ENCODE measurements around the gene EIF4E1B.

DNA sequence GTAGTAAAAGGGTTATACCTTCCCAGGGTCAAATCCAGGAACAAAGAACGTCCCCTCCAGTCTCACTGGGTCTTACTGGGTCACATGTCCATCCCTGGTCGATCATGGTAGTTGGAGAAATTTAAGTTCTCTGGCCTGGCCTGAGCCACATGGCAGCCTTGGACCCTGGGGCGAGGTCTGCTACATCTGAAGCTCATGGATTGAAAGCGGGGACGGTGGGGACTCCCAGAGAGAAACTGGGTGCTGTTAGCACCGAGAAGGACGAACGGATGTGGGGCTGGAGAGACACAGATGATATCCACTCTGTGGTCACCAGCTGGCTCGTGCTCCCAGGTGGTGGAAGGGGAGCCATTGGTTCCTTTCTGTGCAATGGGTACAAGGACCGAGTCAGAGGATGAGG, 63.7 kb downstream of the EIF4E1B start:
- TF ChIP-seq, protein P1, sequence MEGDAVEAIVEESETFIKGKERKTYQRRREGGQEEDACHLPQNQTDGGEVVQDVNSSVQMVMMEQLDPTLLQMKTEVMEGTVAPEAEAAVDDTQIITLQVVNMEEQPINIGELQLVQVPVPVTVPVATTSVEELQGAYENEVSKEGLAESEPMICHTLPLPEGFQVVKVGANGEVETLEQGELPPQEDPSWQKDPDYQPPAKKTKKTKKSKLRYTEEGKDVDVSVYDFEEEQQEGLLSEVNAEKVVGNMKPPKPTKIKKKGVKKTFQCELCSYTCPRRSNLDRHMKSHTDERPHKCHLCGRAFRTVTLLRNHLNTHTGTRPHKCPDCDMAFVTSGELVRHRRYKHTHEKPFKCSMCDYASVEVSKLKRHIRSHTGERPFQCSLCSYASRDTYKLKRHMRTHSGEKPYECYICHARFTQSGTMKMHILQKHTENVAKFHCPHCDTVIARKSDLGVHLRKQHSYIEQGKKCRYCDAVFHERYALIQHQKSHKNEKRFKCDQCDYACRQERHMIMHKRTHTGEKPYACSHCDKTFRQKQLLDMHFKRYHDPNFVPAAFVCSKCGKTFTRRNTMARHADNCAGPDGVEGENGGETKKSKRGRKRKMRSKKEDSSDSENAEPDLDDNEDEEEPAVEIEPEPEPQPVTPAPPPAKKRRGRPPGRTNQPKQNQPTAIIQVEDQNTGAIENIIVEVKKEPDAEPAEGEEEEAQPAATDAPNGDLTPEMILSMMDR (IDR thresholded peaks at IDR 0.05), result no peak
- TF ChIP-seq POLR2AphosphoS5 (IDR thresholded peaks at IDR 0.05), result no peak
- TF ChIP-seq POLR2A (IDR thresholded peaks at IDR 0.05), result no peak
- TF ChIP-seq EP300 (IDR thresholded peaks at IDR 0.05), result no peak
